ENCODE data around the gene EPS8. TPM values are rescaled to one million over a fixed set of nuclear protein-coding genes. Genes with fewer than 3 reads are reported as not detected.
"Not testable (repeated sequence)": the region's sequence is repeated elsewhere in the genome, so short reads cannot be mapped to it uniquely, and the experiment has no call there.

Gene EPS8
- total RNA-seq, 2 experiments from 2014 or later: 0.61 to 0.92 TPM

DNA sequence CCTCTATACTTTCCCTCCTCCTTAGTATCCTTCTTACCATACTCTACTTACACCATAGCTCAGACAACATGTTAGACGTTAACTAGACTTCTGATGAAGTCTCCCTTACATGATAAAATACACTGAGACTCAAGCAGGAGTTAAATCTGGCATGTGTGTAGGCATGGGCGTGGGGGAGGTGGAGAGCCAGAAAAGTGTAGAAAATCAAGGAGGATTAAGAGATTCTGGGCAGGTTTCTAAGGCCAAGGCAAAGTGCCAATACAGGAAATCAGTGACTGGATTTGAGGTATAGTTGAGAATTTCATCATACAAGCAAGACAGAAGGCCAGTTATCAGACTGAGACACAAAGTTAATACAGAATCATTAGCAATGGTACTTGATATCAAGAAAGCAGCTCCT lies 37.4 kb downstream of the EPS8 start:
- Histone ChIP-seq H2AFZ (ENCODE audit: low read length) (no peak overlapping the region), H3K79me2 (ENCODE audit: insufficient read depth, low read depth, low read length) (no peaks in the 10 kb centered on the region)

DNA sequence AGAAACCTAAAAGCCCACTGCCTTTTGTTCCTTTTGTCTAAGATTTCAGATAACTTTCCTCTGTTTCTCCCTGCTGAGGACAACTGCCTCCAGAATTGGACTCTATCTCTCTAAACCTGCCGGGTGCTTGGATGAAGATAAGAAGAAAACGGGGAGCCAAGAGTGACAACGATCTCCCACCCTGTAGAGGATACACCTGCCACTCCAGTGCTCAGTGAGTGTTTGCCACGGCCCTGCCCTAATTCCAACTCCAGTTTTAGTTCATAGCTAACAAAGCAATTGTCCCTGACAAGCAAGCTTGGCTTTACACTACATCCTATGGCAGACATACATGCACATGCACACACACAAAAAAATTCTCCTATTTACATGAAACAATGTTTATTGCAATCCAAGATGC lies 39.3 kb downstream of the EPS8 start:
- no peaks in the 10 kb centered on the region for H3K9me2 ChIP-seq (ENCODE audit: insufficient read depth, low read length)
- no peak overlapping the region for H3K27ac ChIP-seq (ENCODE audit: low read depth, low read length, poor library complexity, severe bottlenecking)
- no peak for DNase-seq (ENCODE audit: low spot score)
- H3K4me2 ChIP-seq (ENCODE audit: low read length): no peak overlapping the region
- H3K36me3 ChIP-seq (ENCODE audit: insufficient read depth, low read length): no peaks in the 10 kb centered on the region
- H3K4me3 ChIP-seq (ENCODE audit: low read depth, low read length, poor library complexity, severe bottlenecking): no peak overlapping the region
- H4K20me1 ChIP-seq (ENCODE audit: insufficient read depth, low read length): no peaks in the 10 kb centered on the region
- H3K9me3 ChIP-seq (ENCODE audit: low read length): no peaks in the 10 kb centered on the region
- H3K79me2 ChIP-seq (ENCODE audit: insufficient read depth, low read depth, low read length): no peaks in the 10 kb centered on the region
- no peak overlapping the region for H2AFZ ChIP-seq (ENCODE audit: low read length)
- no TSS peak for BruUV-seq (replicated peaks)
- ChIA-PET CTCF (ENCODE audit: unreplicated experiment) (no interaction called here), POLR2A (interaction anchor here (1.0 kb wide), 1 partner anchor 15 kb away, joined by 4 read pairs; no protein-coding TSS in a partner anchor)
- intact Hi-C loops (cut with micrococcal nuclease; ENCODE audit: unreplicated experiment): no loop called here
- TF ChIP-seq EZH2phosphoT487 (IDR thresholded peaks at IDR 0.05; ENCODE audit: borderline replicate concordance, low read depth, low read length): no peak
- TF ChIP-seq, protein P1, sequence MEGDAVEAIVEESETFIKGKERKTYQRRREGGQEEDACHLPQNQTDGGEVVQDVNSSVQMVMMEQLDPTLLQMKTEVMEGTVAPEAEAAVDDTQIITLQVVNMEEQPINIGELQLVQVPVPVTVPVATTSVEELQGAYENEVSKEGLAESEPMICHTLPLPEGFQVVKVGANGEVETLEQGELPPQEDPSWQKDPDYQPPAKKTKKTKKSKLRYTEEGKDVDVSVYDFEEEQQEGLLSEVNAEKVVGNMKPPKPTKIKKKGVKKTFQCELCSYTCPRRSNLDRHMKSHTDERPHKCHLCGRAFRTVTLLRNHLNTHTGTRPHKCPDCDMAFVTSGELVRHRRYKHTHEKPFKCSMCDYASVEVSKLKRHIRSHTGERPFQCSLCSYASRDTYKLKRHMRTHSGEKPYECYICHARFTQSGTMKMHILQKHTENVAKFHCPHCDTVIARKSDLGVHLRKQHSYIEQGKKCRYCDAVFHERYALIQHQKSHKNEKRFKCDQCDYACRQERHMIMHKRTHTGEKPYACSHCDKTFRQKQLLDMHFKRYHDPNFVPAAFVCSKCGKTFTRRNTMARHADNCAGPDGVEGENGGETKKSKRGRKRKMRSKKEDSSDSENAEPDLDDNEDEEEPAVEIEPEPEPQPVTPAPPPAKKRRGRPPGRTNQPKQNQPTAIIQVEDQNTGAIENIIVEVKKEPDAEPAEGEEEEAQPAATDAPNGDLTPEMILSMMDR (conservative IDR thresholded peaks at IDR 0.05; ENCODE audit: low read length): no peak
- H3K4me1 ChIP-seq (ENCODE audit: insufficient read depth, low read length, poor library complexity, severe bottlenecking): no peaks in the 10 kb centered on the region

More for the DNA sequence above, 37.4 kb downstream of the EPS8 start:
- ChIA-PET CTCF (ENCODE audit: unreplicated experiment) (no interaction called here), POLR2A (interaction anchor here (1.4 kb wide), 1 partner anchor 13 kb away, joined by 3 read pairs; no protein-coding TSS in a partner anchor)
- H3K27ac ChIP-seq (ENCODE audit: low read depth, low read length, poor library complexity, severe bottlenecking): no peak overlapping the region
- intact Hi-C loops (cut with micrococcal nuclease; ENCODE audit: unreplicated experiment): no loop called here
- BruUV-seq (replicated peaks): no TSS peak
- no peaks in the 10 kb centered on the region for H3K4me1 ChIP-seq (ENCODE audit: insufficient read depth, low read length, poor library complexity, severe bottlenecking)
- H3K9me3 ChIP-seq (ENCODE audit: low read length): no peaks in the 10 kb centered on the region
- no peaks in the 10 kb centered on the region for H3K36me3 ChIP-seq (ENCODE audit: insufficient read depth, low read length)
- no peak for DNase-seq (ENCODE audit: low spot score)
- H3K4me3 ChIP-seq (ENCODE audit: low read depth, low read length, poor library complexity, severe bottlenecking): no peak overlapping the region
- H3K4me2 ChIP-seq (ENCODE audit: low read length): no peak overlapping the region
- H4K20me1 ChIP-seq (ENCODE audit: insufficient read depth, low read length): no peaks in the 10 kb centered on the region
- no peak for TF ChIP-seq EZH2phosphoT487 (IDR thresholded peaks at IDR 0.05; ENCODE audit: borderline replicate concordance, low read depth, low read length)
- TF ChIP-seq, protein P1 (conservative IDR thresholded peaks at IDR 0.05; ENCODE audit: low read length): no peak
- H3K9me2 ChIP-seq (ENCODE audit: insufficient read depth, low read length): no peaks in the 10 kb centered on the region

DNA sequence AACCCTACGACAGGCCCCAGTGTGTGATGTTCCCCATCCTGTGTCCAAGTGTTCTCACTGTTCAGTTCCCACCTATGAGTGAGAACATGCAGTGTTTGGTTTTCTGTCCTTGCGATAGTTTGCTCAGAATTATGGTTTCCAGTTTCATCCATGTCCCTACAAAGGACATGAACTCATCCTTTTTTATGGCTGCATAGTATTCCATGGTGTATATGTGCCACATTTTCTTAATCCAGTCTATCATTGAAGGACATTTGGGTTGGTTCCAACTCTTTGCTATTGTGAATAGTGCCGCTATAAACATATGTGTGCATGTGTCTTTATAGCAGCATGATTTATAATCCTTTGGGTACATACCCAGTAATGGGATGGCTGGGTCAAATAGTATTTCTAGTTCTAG lies 47.3 kb downstream of the EPS8 start:
- H4K20me1 ChIP-seq (ENCODE audit: insufficient read depth, low read length); H3K79me2 ChIP-seq (ENCODE audit: insufficient read depth, low read depth, low read length); CTCF ChIA-PET (ENCODE audit: unreplicated experiment); intact Hi-C loops (cut with micrococcal nuclease; ENCODE audit: unreplicated experiment); H3K9me3 ChIP-seq (ENCODE audit: low read length); H3K4me3 ChIP-seq (ENCODE audit: low read depth, low read length, poor library complexity, severe bottlenecking); H3K4me2 ChIP-seq (ENCODE audit: low read length); BruUV-seq (replicated peaks); H2AFZ ChIP-seq (ENCODE audit: low read length); DNase-seq (ENCODE audit: low spot score); H3K27ac ChIP-seq (ENCODE audit: low read depth, low read length, poor library complexity, severe bottlenecking); H3K9me2 ChIP-seq (ENCODE audit: insufficient read depth, low read length); POLR2A ChIA-PET; H3K4me1 ChIP-seq (ENCODE audit: insufficient read depth, low read length, poor library complexity, severe bottlenecking); H3K36me3 ChIP-seq (ENCODE audit: insufficient read depth, low read length): not testable (repeated sequence)

All from OCI-LY7 (cell line).